GM19438 (cell line): ENCODE measurements around the gene HNRNPCL1.
"Not testable (repeated sequence)": the region's sequence is repeated elsewhere in the genome, so short reads cannot be mapped to it uniquely, and the experiment has no call there.

Experiments
- ATAC-seq: cut with Tn5 transposase; IDR thresholded peaks from one replicate; pipeline ENCODE4 v1.9.1; 2021; ENCODE audit warnings: low read depth; ENCODE audit not compliant: unreplicated experiment

The HNRNPCL1 gene

DNA sequence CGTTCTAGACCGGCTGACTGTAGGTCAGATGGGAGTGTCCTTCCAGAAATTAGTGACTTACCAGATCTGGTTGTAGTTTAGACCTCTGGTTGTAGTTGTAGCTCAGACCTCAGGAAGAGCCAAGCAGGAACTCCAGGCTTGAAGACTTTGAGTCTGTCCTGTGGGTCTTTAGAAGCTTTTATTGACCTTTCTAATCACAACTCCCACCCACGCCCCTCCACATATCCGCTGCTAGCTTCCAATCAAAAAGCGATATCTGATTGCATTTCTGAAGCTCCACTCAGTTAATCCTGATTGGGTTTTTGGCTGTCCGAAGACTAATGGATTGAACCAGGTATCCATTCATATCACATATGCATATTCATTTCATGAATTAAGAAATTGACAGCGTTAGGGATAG, at the start of gene HNRNPCL1:
Gene HNRNPCL1 (minus strand): TSS at position 101 of the 400 bp plus-strand sequence. CDS start 431 bp downstream, outside the sequence.
- not testable (repeated sequence) for ATAC-seq

DNA sequence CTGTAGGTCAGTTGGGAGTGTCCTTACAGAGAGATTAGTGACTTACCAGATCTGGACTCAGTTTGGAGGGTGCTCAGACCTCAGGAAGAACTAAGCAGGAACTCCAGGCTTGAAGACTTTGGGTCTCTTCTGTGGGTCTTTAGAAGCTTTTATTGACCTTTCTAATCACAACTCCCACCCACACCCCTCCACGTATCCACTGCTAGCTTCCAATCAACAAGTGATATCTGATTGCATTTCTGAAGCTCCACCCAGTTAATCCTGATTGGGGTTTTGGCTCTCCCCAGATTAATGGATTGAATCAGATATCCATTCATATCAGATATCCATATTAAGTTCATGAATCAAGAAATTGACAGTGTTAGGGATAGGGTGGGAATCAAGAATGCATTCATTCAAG, 49.6 kb upstream of the HNRNPCL1 start, which contains the start of gene PRAMEF10:
Gene PRAMEF10 (minus strand): TSS at position 101 of the 400 bp plus-strand sequence. CDS start 2,423 bp downstream, outside the sequence.
- not testable (repeated sequence) for ATAC-seq

DNA sequence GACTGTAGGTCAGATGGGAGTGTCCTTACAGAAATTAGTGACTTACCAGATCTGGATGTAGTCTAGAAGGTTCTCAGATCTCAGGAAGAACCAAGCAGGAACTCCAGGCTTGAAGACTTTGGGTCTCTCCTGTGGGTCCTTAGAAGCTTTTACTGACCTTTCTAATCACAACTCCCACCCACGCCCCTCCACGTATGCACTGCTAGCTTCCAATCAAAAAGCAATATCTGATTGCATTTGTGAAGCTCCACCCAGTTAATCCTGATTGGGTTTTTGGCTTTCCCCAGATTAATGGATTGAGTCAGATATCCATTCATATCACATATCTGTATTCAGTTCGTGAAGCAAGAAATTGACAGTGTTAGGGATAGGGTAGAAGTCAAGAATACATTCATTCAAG, 37.6 kb upstream of the HNRNPCL1 start, which contains the start of gene PRAMEF4:
Gene PRAMEF4 (minus strand): TSS at position 101 of the 400 bp plus-strand sequence. CDS start 2,807 bp downstream, outside the sequence.
- ATAC-seq = not testable (repeated sequence)

DNA sequence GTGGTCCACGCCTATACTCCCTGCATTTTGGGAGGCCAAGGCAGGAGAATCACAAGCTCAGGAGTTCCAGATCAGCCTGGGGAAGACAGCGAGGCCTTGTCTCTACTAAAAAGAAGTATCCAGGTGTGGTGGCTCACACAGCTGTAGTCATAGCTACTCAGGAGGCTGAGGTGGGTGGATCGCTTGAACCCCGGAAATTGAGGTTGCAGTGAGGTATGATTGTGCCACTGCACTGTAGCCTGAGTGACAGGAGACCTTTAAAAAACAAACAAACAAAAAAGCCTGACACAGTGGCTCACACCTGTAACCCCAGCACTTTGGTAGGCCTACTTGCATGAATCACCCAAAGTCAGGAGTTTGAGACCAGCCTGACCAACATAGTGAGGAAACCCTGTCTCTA, 29.9 kb upstream of the HNRNPCL1 start:
- not testable (repeated sequence) for ATAC-seq

DNA sequence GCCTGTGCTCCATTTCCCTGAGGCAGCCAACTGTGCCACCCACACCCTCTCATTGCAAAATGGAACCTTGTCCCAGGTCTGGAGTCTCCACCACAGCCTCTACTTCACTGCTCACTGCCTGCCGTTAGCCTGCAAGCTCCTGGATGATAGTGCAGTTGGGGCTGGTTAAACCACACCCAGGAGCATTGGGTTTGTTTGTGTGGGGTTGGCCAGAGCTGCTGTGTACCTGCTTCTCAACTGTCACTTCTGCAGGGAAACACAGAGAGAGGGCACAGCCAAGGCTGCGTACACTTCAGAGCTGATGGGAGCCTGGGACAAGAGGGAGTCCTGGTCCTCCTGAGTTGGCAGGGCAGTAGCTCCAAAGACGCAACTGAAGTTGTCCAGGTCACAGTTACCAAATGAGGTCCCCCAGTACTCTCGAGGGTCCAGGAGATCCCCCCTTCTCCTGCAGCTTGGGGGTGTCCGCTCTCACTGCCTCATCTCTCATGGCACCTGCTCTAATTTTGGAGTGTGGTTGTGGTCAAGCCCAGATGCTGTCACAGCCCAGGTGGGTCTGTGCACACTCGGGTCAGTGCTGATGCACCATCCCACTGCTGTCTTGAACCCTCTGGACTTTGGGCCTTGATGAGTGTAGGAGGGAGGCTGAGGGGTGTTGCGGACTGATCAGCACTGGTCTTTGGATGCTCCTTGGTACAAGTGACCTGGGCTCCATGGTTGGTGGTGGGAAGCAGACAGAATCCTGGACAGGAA, 14.8 kb upstream of the HNRNPCL1 start:
- ATAC-seq = not testable (repeated sequence)

DNA sequence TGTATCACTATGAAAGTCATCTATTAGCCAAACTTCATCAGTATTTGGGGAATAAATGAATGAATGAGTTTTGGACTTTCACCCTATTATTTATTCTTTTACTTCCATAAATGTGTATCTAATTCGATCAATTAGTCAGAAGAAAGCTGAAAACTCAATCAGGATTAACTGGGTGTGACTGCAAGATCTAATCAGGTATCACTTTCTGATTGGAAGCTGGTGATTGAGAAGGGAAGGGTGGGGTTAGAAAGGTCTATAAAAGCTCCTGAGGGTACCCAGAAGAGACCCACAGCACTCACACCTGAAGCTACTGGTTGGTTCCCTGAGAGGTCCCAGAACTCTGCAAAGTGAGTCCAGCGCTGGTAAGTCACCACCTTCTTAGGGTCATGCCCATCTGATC, 8.3 kb upstream of the HNRNPCL1 start, which contains the start of gene PRAMEF2:
Gene PRAMEF2 (plus strand): TSS at position 301 of the 400 bp plus-strand sequence. CDS start 1,924 bp downstream, outside the sequence.
- not testable (repeated sequence) for ATAC-seq

DNA sequence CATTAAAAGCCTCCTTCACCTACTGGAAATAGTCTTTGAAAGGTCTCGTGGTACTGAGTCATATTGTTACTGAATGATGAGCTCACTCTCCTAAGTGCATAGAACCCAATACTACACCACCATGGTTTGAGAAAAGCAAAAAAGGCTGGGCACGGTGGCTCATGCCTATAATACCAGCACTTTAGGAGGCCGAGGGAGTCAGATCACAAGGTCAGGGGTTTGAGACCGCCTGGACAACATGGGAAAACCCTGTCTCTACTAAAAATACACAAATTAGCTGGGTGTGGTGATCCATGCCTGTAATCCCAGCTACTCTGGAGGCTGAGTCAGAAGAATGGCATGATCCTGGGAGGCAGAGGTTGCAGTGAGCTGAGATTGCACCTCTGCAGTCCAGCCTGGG, 3.3 kb upstream of the HNRNPCL1 start:
- ATAC-seq = no peak

DNA sequence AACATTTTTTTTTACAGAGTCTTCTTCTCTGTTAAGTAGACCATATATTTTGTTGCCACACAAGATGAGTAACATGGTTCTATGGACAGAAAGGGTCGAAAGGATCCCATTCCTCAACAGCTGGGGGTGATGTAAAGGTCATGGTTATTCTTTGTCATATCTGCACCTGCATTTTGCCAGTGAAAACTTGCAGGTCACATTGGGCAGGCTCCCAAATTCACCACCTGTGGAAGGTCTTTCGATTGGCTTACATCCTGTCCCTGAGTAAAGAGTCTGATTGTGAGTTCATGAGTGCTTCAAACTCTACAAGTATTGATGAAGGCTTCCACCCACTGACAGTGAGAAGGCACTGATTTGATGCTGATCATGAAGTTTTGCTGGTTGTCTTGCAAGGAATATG, 15.3 kb downstream of the HNRNPCL1 start:
- not testable (repeated sequence) for ATAC-seq

DNA sequence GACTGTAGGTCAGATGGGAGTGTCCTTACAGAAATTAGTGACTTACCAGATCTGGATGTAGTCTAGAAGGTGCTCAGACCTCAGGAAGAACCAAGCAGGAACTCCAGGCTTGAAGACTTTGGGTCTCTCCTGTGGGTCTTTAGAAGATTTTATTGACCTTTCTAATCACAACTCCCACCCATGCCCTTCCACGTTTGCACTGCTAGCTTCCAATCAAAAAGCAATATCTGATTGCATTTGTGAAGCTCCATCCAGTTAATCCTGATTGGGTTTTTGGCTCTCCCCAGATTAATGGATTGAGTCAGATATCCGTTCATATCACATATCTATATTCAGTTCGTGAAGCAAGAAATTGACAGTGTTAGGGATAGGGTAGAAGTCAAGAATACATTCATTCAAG, 17.2 kb downstream of the HNRNPCL1 start, which contains the start of gene PRAMEF11:
Gene PRAMEF11 (minus strand): TSS at position 101 of the 400 bp plus-strand sequence. CDS start 2,621 bp downstream, outside the sequence.
- not testable (repeated sequence) for ATAC-seq

DNA sequence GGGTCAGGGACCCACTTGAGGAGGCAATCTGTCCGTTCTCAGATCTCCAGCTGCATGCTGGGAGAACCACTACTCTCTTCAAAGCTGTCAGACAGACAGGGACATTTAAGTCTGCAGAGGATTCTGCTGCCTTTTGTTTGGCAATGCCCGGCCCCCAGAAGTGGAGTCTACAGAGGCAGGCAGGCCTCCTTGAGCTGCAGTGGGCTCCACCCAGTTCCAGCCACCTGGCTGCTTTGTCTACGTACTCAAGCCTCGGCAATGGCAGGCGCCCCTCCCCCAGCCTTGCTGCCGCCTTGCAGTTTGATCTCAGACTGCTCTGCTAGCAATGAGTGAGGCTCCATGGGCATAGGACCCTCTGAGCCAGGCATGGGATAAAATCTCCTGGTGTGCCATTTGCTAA, 29.5 kb downstream of the HNRNPCL1 start:
- ATAC-seq = not testable (repeated sequence)

DNA sequence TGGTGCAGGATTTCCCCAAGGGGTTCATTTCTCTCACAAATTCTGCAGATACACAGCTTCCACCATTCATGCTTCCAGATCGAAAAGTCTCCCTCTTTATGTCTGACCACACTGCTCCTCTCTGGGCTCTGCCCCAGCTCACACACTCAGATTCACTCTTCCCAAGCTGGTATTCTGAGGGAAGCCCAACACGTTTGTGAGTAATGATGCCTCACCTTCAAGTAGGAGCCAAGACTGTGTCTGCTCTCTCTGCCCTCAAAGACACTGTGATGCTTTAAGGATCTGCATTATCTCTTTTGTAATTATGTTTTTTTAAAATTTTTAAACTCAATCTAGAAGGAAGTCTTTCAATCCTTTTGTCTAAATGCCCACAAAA, 37.1 kb downstream of the HNRNPCL1 start:
- no peak for ATAC-seq

DNA sequence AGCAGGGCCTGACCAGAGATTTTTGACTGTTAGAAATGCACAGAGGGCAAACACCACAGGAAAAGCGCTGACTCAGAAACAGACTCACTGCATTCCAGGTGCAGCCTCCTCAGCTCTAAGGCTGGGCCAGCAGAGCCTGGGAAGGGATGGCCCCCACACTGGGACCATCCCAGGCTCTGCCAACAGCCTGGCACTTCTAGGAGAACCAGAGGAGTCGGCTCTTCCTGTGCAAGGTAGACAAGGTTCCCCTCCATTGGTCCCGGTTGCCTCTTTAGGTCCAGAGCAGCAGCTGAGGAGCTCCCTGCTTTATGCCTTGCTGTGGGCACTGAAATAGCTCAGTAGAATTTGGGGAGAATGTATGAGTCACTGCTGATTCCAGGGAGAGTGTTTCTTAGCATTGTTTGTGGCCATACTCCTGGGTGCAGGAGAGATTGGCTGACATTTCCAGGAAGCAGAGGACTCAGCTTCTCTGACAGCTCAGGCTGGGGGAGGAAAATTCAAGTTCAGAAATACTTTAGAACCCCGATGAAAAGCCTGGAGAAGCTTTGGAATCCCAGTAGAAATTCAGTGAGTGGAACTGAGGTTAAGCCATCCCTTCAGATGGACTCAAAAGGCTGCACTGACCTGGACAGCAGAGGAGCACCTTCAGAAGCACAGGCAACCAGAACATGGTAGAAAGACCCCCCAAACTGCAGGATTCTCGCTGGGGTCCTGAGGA, 37.7 kb downstream of the HNRNPCL1 start:
- no peak for ATAC-seq

DNA sequence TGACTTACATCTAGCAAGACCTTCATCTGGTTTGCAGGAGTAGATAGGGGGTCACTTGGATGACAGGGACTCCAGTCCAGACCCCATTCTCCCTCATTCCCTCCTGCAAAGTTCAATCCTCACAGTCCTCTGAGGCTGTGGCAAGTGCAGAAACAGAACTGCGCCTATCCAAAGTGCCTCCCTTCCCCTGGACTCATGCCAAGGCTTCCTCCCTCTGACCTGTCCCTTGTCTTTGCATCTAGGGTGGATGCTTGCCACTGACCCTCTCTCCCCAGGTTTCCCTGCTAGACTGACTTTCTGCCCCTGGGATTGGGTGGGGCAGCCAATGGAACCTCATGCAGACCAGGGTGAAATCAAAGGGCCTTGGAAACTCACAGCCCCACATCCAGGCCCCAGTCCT, 38.6 kb downstream of the HNRNPCL1 start:
- no peak for ATAC-seq

DNA sequence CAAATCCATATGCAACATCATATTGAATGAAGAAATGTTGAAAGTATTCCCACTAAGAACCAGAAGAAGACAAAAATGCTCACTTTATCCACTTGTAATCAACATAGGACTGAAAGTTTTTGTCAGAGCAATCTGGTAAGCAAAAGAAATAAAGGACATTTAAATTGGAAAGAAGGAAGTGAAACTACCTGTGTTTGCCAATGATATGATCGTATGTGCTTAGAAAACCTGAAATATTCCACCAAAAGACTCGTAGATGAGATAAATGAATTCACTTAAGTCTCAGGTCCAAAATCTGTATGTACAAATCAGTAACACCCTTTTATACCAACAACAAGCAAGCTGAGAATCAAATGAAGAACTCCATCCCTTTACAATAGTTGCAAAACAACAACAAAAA, 48.8 kb downstream of the HNRNPCL1 start:
- no peak for ATAC-seq

DNA sequence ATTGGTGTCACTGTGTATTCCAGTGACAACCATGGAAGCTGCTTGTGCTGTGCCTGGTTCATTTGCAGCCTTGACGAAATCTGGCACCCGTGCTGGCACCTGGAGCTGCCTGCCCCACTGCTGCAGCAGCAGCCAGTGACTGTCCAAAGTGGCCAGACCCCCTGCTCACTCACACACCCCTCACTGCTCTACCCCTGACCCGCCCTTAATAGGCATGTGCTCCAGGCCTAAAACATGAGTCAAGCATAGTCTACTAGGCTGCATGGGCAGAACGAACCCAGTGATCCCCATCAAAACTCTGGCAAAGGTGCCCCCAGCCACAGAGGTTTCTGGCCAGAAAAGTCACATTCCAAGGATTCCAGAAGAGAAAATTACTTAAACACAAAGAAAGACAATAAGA, 49.6 kb downstream of the HNRNPCL1 start:
- ATAC-seq = no peak
